GM03348 (cell line): ENCODE data around the gene OLFML3.
"Not testable (repeated sequence)": the region's sequence is repeated elsewhere in the genome, so short reads cannot be mapped to it uniquely, and the experiment has no call there.

Source experiments
- DNase-seq: peaks from one replicate; pipeline ENCODE4 v3.0.0; 2012; ENCODE audit warnings: low spot score

OLFML3 gene

GRCh38 chr1:113993072-113993471, 13.8 kb downstream of the OLFML3 start:
- no peak for DNase-seq

GRCh38 chr1:113993766-113994165, 14.5 kb downstream of the OLFML3 start:
- no peak for DNase-seq

- DNase-seq = no peak
These were observed 16.1 kb downstream of the OLFML3 start for GRCh38 chr1:113995382-113995781.

- peak; percentile 42 for DNase-seq
These were observed 19.1 kb downstream of the OLFML3 start for GRCh38 chr1:113998361-113998760.

GRCh38 chr1:113999233-113999632, 20.0 kb downstream of the OLFML3 start:
- DNase-seq = no peak

- no peak for DNase-seq
These were observed 20.5 kb downstream of the OLFML3 start for GRCh38 chr1:113999799-114000198.

GRCh38 chr1:114000406-114000805, 21.1 kb downstream of the OLFML3 start:
- no peak for DNase-seq

GRCh38 chr1:114002492-114003239, 23.4 kb downstream of the OLFML3 start:
- peak; percentile 82 for DNase-seq

- DNase-seq = no peak
These were observed 24.2 kb downstream of the OLFML3 start for GRCh38 chr1:114003431-114003830.

- not testable (repeated sequence) for DNase-seq
These were observed 27.6 kb downstream of the OLFML3 start for GRCh38 chr1:114006825-114007224.

GRCh38 chr1:114008480-114008941, 29.2 kb downstream of the OLFML3 start:
- peak; percentile 37 for DNase-seq

- DNase-seq = no peak
These were observed 29.7 kb downstream of the OLFML3 start for GRCh38 chr1:114008993-114009392.

- DNase-seq = no peak
These were observed 30.1 kb downstream of the OLFML3 start for GRCh38 chr1:114009393-114009792.

GRCh38 chr1:114010433-114011184, 31.3 kb downstream of the OLFML3 start:
- DNase-seq = no peak

- peak; percentile 44 for DNase-seq
These were observed 32.5 kb downstream of the OLFML3 start for GRCh38 chr1:114011796-114012195.

- DNase-seq = peak; percentile 18
These were observed 35.8 kb downstream of the OLFML3 start for GRCh38 chr1:114015075-114015474.

- not testable (repeated sequence) for DNase-seq
These were observed 40.5 kb downstream of the OLFML3 start for GRCh38 chr1:114019724-114020123.

GRCh38 chr1:114021665-114022099, 42.4 kb downstream of the OLFML3 start:
- no peak for DNase-seq

- no peak for DNase-seq
These were observed 43.6 kb downstream of the OLFML3 start for GRCh38 chr1:114022877-114023276.

- DNase-seq = no peak
These were observed 44.1 kb downstream of the OLFML3 start for GRCh38 chr1:114023377-114023776.

GRCh38 chr1:114024049-114024448, 44.8 kb downstream of the OLFML3 start:
- DNase-seq = no peak

GRCh38 chr1:114025609-114026401, 46.5 kb downstream of the OLFML3 start:
- peak; percentile 60 for DNase-seq
